HCEC 1CT (cell line): Measurements from ENCODE around the gene GRID1.
"Not testable (repeated sequence)": the region's sequence is repeated elsewhere in the genome, so short reads cannot be mapped to it uniquely, and the experiment has no call there.

Experiments
- DNase-seq: peaks from one replicate; pipeline ENCODE4 v3.0.0-alpha.2; 2017

GRID1 gene

GRCh38 chr10:86123304-86123703 is 243.3 kb downstream of the GRID1 start:
- DNase-seq: no peak

DNA sequence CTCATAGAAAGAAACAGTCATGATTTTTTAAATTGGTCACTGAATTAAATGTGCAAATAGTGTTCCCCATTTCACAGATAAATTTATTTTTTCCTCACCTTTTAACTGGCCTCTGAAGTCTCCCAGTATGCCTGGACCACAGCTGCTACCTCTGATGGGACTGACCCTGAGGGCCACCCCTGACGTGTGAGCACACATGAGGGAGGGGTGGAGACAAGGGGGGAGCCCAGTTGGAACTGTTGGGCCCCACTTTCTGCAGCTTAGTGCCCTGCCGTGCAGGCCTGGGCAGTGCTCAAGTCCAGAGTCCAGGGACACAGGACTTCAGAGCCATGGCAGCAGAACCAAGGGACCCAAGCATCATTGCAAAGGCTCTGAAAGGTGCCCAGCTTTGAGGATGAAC is 243.9 kb downstream of the GRID1 start:
- DNase-seq: no peak

- DNase-seq: no peak
Observed at GRCh38 chr10:86121200-86121599, 245.4 kb downstream of the GRID1 start.

- DNase-seq: no peak
Observed at GRCh38 chr10:86117051-86117450, 249.5 kb downstream of the GRID1 start.

DNA sequence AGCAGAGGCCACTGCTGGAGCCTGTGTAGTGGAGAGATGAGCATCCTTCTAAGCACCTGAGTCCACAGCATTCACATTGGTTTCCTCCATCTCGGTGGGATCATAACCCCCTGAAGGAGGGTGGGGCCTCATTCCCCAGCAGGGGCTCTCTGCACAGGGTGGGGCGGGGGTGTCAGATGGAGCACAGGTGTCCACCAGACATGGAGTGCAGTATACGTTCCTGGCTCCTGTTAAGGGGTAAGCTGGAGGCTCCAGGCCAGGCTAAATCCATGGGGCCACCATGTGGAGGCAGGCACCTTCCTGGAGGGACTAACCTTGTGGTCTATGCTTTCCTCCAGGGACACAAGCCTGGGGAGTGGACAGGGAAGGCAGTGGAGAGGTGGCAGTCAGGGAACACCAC is 252.6 kb downstream of the GRID1 start:
- DNase-seq: no peak

GRCh38 chr10:86113501-86113900 is 253.1 kb downstream of the GRID1 start:
- no peak for DNase-seq

DNA sequence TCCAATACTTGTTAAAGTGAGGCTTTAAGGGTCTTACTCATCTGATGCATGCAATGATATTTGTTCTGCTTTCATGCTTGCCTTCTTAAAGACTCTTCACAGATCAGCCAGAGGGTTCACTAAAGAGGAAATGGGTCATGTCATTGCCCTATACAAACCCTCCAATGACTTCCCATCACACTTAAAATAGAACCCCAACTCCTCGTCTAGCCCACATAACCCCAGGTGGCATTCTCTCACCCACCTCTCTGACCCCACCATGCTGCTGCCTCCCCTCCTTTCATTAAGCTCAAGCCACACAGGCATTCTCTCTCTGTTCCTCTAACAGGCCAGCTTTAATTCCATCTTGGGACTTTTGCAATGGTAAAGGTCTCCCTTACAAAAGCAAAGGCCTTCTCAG is 253.6 kb downstream of the GRID1 start:
- no peak for DNase-seq

DNA sequence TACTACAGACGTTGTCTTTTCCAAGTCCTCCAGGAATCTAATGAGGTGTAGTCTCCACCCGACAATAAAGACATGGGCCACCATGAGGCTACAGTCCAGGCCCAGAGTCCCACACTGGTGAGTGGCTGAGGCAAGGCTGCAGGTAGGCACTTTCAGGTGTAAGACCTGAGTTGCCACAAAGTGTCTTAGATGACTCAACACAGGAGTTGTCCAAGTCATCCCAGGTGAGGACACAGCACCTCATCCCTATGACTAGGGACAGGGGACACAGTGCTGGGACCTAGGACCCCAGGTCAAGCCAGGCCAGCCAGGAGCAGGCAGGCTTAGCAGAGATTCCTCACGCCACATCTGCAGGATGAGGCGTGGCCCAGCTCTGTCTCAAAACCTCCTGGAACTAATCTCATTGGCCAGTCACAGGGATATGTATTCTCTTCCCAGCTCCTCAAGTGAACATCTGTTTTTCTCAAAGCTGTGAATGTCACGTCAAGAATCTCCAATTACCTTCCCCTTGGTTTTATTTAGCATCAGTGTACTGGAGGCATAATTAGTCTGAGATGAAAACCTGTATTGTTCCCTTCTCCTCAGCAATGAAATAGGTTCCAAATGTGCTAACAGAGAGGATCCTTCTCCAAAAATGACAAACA is 254.6 kb downstream of the GRID1 start:
- DNase-seq: no peak

- DNase-seq: no peak
Observed at GRCh38 chr10:86110156-86110786, 256.3 kb downstream of the GRID1 start.

DNA sequence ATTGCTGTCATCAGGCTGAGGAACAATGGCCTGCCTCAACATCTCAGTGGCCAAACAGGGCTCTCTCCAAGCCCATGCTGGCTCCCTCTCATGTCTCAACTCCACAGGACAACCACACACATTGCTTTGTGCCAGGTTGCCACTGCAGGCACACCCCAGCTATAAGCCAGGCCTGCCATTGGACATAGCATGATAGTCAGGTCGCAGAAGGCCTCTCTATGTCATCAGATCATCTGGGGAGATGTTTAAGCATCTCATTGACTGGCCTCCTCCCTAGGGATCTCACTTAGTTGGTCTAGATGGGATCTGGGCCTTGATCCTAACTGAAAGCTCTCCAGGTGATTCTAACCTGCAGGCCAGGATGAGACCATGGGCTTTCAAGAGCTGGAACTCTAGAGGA is 257.2 kb downstream of the GRID1 start:
- no peak for DNase-seq

DNA sequence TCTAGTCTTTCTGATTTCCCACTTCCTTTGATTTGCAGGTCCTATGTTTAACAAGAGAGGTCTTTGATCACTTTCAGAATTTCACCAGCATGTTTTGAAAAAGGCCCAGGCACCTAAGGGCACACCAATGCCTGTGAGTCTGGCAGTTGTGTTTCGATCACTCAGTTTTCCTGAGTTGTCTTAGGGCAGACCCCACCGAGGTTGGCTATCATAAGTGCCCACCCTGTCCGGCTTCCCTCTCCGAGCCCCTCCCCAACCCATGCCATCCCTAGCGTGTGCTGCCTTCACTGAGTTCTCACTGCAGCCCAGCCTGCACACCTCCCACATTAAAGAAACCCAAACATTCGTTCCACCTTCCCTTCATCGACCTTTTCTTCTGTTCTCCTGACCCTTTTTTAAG is 257.9 kb downstream of the GRID1 start:
- DNase-seq: no peak

GRCh38 chr10:86107611-86108310 is 258.8 kb downstream of the GRID1 start:
- DNase-seq: not testable (repeated sequence)

DNA sequence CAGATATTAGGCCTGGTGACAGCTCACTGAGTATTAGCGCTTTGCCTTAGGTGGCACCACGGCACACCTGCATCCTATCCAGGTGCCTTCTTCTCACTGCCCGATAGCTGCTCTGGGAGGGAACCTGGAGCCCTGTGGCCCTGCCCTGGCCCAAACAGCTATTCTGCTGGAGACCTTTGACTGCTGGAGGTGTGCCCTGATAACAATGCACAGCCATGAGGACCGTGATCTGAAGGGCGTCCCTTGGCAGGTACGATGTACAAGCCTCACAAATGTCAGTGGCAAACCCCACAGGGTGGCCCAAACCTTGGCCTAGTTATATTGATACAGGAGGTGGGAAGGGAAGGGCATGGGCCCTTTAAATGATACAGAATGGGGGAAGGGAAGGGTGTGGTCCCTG is 259.5 kb downstream of the GRID1 start:
- no peak for DNase-seq

DNA sequence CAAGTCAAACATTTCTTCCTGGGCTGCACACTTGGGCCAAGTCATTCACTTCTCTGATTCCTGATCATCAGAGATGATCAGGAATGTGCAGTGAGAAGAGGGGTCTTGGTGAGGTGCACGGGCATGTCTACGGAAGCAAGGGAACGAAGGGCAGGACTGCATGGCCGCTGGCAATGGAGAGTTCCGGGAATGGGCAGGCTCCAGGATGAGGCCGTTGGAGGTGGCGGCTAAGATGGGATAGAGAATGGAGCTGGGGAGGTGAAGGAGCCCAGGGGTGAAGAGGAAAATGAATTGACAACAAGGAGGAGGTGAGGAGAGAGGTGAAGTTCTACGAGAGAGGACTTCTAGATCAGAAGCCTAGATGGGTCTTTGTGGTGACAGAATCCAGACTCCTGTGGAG is 260.0 kb downstream of the GRID1 start:
- DNase-seq: no peak

DNA sequence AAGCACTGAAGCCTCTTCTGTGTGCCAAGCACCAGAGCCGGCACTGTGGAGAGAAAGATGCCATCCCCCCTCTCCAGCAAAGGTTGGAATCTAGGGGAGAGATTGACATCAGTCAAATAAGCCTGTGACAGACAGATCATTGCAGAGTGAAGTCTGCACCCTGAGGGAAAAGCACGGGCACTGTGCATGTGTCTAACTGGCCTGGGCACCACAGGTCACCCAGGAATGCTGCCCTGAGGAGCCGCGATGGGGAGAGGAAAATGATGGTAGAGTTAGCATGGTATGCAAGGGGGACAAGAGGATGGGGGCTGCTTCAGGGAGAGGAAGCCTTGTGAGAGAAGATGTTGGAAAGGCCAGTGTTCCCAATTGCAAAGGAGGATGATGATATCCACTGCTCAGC is 261.0 kb downstream of the GRID1 start:
- DNase-seq: no peak

DNA sequence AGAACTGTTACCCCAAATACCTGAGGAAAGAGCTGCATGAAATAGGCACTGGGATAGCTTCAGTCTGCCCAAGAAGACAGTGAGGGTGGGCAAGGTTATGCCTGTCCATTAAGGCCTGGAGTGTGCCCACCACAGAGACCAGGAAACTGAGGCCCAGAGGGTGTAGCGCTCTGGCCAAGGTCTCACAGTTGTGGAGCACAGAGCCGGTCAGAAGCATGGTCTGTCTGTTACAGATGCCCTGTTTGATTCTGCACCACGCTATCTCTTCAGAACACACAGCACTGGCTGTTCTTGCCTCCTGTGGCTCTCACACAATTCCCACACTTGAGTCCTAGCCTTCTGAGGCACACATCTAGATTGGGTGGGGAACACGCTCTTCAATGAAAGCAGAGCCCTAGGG is 261.4 kb downstream of the GRID1 start:
- no peak for DNase-seq

- DNase-seq: no peak
Observed at GRCh38 chr10:86104611-86105145, 261.9 kb downstream of the GRID1 start.

GRCh38 chr10:86104156-86104555 is 262.4 kb downstream of the GRID1 start:
- no peak for DNase-seq

DNA sequence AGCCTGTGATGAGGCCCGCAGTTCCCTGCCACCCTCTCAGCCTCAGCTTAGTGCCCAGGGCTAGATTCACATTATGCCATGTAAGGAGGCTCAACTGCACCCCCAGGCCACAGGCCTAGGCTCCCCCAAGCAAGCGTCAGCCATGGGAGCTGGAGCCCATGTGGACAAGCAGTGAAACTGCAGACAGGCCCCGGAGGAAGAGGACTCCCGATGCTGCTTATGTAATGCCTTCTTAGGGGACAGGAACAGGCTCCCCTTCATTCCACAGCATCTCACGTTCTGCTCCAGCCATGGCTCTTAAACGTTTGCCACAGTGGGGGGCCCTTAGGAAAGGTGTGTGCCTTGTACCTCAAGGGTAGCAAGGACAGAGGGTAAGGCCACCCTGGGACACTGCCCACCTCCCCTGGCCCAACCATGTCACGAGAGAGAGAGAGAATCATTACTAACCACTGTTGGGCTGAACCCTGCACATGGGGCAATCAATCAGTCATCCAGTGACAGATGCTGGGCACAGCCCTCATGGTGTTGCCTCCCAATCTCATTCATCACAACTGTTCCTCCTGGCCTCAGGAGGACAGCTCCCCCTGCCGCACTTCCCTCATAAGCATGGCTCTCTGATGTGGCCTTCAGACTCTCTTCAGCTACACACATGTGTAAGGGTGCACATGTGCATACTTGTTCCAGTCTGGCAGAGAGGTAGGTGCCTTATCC is 263.0 kb downstream of the GRID1 start:
- no peak for DNase-seq

DNA sequence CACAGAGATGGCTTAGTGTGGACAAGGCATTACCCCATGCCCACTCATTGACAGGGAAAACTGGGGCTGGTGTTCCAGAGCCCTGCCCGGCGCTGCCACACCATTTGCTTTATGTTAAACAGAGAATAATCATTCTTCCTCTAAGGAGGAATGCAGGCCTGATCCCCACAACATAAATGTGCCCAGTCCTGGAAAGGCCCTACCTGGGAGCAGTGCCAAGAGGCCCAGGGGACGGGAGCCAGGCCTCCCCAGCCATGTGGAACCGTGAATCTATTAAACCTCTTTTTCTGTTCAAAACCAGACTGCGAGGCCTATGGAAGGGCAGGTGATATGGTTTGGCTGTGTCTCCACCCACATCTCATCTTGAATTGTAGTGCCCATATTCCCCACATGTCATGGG is 264.1 kb downstream of the GRID1 start:
- no peak for DNase-seq

- DNase-seq: no peak
Observed at GRCh38 chr10:86102031-86102430, 264.6 kb downstream of the GRID1 start.

- DNase-seq: no peak
Observed at GRCh38 chr10:86100581-86101061, 266.0 kb downstream of the GRID1 start.
